ENCODE results near the gene NEK2. TPM values are rescaled to one million over a fixed set of nuclear protein-coding genes. Genes with fewer than 3 reads are reported as not detected.

NEK2 gene
- total RNA-seq, 1 donor from 2014 or later, result 3.9 TPM

DNA sequence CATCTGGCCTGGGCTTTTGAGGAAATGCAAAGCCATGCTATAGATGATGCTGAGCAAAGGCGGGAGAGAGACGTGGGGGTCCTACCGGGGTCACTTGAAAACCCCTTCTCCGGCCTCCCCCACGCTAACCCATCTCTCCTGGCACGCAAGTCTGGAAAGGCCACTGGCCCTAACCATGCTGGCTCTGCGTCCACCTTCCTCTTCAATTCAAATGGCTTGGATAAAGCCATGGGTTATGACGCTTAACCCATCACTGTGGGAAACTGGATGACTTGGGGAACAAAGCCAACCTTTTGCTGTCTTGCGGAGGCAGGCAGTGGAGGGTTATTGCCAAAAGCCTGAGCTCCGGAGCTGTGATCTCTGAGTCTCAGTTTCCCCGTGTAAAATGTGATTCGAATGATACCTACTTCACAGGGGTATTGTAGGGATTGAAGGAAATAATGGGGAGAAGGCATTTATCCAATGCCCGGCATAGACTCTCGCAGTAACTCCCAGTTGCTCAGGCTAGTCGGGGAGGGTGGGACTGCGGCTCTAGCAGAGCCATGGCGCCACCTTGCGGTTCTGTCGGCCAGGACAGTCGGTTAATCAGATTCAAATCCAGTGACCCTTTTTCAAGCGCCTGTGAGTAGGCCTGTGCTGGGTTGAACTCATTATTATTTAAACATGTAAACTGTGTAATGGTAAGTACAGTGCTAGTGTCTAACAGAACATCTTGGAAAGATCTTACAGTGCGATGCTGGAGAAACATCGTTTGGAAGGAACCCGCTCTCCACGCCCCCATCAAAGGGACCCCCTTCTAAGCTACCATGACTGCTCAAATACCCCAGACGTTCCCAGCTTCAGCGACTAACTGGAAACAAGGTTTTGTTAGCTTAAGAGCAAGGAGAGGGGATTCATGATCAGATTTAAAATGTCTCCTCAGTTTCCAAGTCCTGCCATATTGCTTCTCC lies 20.3 kb downstream of the NEK2 start:
- Mint-ChIP-seq H3K27ac (ENCODE audit: unreplicated experiment) (no peak overlapping the region), H3K36me3 (ENCODE audit: low read depth, unreplicated experiment) (no peaks in the 10 kb centered on the region), H3K9me3 (ENCODE audit: unreplicated experiment) (no peaks in the 10 kb centered on the region), H3K4me1 (ENCODE audit: unreplicated experiment) (no peaks in the 10 kb centered on the region), H3K27me3 (ENCODE audit: unreplicated experiment) (peaks cover 5% of the 10 kb centered on the region), H3K4me3 (ENCODE audit: unreplicated experiment) (no peak overlapping the region)
- TF ChIP-seq CTCF (IDR thresholded peaks at IDR 0.05; ENCODE audit: unreplicated experiment), result peak; percentile 88
- peak; percentile 91 for DNase-seq (ENCODE audit: low spot score)

- Mint-ChIP-seq H3K27ac (ENCODE audit: unreplicated experiment) (no peak overlapping the region), H3K4me1 (ENCODE audit: unreplicated experiment) (no peaks in the 10 kb centered on the region), H3K4me3 (ENCODE audit: unreplicated experiment) (no peak overlapping the region), H3K36me3 (ENCODE audit: low read depth, unreplicated experiment) (no peaks in the 10 kb centered on the region), H3K27me3 (ENCODE audit: unreplicated experiment) (peaks cover 5% of the 10 kb centered on the region), H3K9me3 (ENCODE audit: unreplicated experiment) (no peaks in the 10 kb centered on the region)
- no peak for TF ChIP-seq CTCF (IDR thresholded peaks at IDR 0.05; ENCODE audit: unreplicated experiment)
- DNase-seq (ENCODE audit: low spot score), result no peak
These were observed 21.4 kb downstream of the NEK2 start for GRCh38 chr1:211653959-211654496.

DNA sequence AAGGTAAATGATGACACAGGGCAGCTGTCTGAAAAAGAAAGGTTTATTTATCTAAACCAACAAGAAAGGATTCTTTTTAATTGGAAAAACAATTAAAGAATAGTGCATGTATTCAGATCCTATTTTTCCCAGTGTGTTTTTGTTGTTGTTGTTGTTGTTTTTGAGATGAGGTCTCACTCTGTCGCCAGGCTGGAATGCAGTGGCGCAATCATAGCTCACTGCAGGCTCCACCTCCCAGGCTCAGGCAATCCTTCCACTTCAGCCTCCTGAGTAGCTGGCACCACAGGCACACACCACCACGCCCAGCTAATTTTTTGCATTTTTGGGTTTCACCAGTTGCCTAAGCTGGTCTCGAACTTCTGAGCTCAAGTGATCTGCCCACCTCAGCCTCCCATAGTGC lies 22.1 kb downstream of the NEK2 start:
- H3K9me3 Mint-ChIP-seq (ENCODE audit: unreplicated experiment), result no peaks in the 10 kb centered on the region
- TF ChIP-seq CTCF (IDR thresholded peaks at IDR 0.05; ENCODE audit: unreplicated experiment), result no peak

GRCh38 chr1:211652371-211652770 lies 23.1 kb downstream of the NEK2 start:
- no peak for DNase-seq (ENCODE audit: low spot score)
- TF ChIP-seq CTCF (IDR thresholded peaks at IDR 0.05; ENCODE audit: unreplicated experiment), result no peak
- H3K9me3 Mint-ChIP-seq (ENCODE audit: unreplicated experiment), result no peaks in the 10 kb centered on the region
- H3K4me3 Mint-ChIP-seq (ENCODE audit: unreplicated experiment), result no peak overlapping the region
- H3K27me3 Mint-ChIP-seq (ENCODE audit: unreplicated experiment), result peaks cover 5% of the 10 kb centered on the region
- no peaks in the 10 kb centered on the region for H3K36me3 Mint-ChIP-seq (ENCODE audit: low read depth, unreplicated experiment)
- H3K4me1 Mint-ChIP-seq (ENCODE audit: unreplicated experiment), result peaks cover 6% of the 10 kb centered on the region
- no peak overlapping the region for H3K27ac Mint-ChIP-seq (ENCODE audit: unreplicated experiment)

More for the DNA sequence above, 22.1 kb downstream of the NEK2 start:
- Mint-ChIP-seq H3K4me3 (ENCODE audit: unreplicated experiment) (no peak overlapping the region), H3K36me3 (ENCODE audit: low read depth, unreplicated experiment) (no peaks in the 10 kb centered on the region), H3K27me3 (ENCODE audit: unreplicated experiment) (peaks cover 5% of the 10 kb centered on the region), H3K4me1 (ENCODE audit: unreplicated experiment) (peaks cover 2% of the 10 kb centered on the region), H3K27ac (ENCODE audit: unreplicated experiment) (no peak overlapping the region)
- DNase-seq (ENCODE audit: low spot score), result no peak

GRCh38 chr1:211650904-211651303 lies 24.5 kb downstream of the NEK2 start:
- peaks cover 5% of the 10 kb centered on the region for H3K27me3 Mint-ChIP-seq (ENCODE audit: unreplicated experiment)
- H3K4me3 Mint-ChIP-seq (ENCODE audit: unreplicated experiment), result no peak overlapping the region

More at GRCh38 chr1:211650904-211651303, 24.5 kb downstream of the NEK2 start:
- Mint-ChIP-seq H3K9me3 (ENCODE audit: unreplicated experiment) (no peaks in the 10 kb centered on the region), H3K36me3 (ENCODE audit: low read depth, unreplicated experiment) (no peaks in the 10 kb centered on the region), H3K4me1 (ENCODE audit: unreplicated experiment) (peaks cover 16% of the 10 kb centered on the region), H3K27ac (ENCODE audit: unreplicated experiment) (no peak overlapping the region)
- DNase-seq (ENCODE audit: low spot score), result no peak
- TF ChIP-seq CTCF (IDR thresholded peaks at IDR 0.05; ENCODE audit: unreplicated experiment), result no peak

Measured in endothelial cell (in vitro differentiated cells).